HL-60 (cell line): ENCODE data around the gene ISL2.

ENCODE experiments used
- REST ChIP-seq: IDR thresholded peaks from 2 replicates; pipeline ENCODE4 v1.6.1; 2012; ENCODE audit warnings: low read depth; ENCODE audit not compliant: insufficient replicate concordance
- TF ChIP-seq, protein P1 (sequence below): IDR thresholded peaks from one replicate; pipeline ENCODE4 v1.5.1; 2011; ENCODE audit warnings: low read length, control low read depth, inconsistent platforms; ENCODE audit not compliant: insufficient read depth

DNA sequence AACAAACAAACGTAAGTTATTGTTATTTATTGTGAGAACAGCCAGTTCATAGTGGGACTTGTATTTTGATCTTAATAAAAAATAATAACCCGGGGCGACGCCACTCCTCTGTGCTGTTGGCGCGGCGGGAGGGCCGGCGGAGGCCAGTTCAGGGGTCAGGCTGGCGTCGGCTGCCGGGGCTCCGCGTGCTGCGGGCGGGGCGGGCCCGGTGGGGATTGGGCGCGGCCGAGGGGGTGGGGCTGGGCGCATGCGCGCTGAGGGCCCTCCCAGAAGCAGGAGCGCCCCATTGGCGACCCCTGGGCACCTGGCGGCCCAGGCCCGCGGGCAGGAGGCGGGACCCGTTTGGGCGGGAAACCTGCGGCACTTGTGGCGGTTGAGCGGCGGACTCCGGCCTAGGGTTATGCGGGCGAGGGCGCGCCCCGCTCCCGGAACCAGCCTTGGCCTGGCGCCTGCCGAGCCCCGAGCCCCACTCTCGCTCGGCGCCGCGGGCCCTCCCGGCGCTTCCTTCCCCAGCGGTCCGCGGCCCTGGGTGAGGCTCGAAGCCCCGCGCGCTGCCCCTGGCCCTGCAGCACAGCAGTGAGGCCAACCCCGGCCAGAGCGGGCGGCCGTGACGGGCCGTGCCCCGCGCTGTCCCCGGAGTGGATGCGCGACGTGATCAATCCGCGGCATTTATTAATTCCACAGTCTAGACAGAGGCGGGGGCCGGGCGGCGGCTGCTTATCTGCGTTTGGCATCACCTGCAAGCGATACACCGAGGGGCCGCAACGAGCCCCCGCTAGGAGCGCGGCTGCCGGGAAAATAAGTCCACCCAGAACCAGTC lies 6.0 kb downstream of the ISL2 start:
- TF ChIP-seq, protein P1, sequence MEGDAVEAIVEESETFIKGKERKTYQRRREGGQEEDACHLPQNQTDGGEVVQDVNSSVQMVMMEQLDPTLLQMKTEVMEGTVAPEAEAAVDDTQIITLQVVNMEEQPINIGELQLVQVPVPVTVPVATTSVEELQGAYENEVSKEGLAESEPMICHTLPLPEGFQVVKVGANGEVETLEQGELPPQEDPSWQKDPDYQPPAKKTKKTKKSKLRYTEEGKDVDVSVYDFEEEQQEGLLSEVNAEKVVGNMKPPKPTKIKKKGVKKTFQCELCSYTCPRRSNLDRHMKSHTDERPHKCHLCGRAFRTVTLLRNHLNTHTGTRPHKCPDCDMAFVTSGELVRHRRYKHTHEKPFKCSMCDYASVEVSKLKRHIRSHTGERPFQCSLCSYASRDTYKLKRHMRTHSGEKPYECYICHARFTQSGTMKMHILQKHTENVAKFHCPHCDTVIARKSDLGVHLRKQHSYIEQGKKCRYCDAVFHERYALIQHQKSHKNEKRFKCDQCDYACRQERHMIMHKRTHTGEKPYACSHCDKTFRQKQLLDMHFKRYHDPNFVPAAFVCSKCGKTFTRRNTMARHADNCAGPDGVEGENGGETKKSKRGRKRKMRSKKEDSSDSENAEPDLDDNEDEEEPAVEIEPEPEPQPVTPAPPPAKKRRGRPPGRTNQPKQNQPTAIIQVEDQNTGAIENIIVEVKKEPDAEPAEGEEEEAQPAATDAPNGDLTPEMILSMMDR = no peak
- no peak for TF ChIP-seq REST
